K562 (cell line): Measurements from ENCODE around the gene RNF114. TPM values are rescaled to one million over a fixed set of nuclear protein-coding genes. Genes with fewer than 3 reads are reported as not detected.
A peak's percentile ranks its signal among the peaks of the same experiment; 100 is the strongest.

Experiments
- CBX8 ChIP-seq: fragments of 200-600 bp; sonication (generic); IDR thresholded peaks from 2 replicates; pipeline ENCODE4 v1.6.1; 2012; ENCODE audit warnings: borderline replicate concordance, mixed run types, low read depth, mild to moderate bottlenecking, moderate library complexity, mixed read lengths, low read length, control low read depth, inconsistent platforms; ENCODE audit not compliant: poor library complexity, severe bottlenecking; ENCODE audit errors: extremely low read depth
- MYC ChIP-seq, 2 experiments: fragments of 250-450 bp in 1 of 2; sonication (Bioruptor Pico) in 1 of 2; IDR thresholded peaks; 2 replicates each; pipeline versions ENCODE4 v1.5.1 to v1.6.1; 2012 to 2021; ENCODE audit warnings: low read depth in 2 of 2, borderline replicate concordance in 1 of 2, improper control_type of control experiment in 1 of 2, low read length in 1 of 2, mild to moderate bottlenecking in 1 of 2, moderate library complexity in 1 of 2
- NEUROD1 ChIP-seq: fragments of 150-350 bp; IDR thresholded peaks from 2 replicates; pipeline ENCODE4 v1.6.1; 2014; ENCODE audit warnings: borderline replicate concordance, low read length, low read depth; ENCODE audit not compliant: partially characterized antibody
- NRF1 ChIP-seq, 2 experiments: fragments of 450-650 bp; IDR thresholded peaks in 1 of 2; conservative IDR thresholded peaks in 1 of 2; 2 replicates each; pipeline ENCODE4 v1.6.1; 2014; ENCODE audit warnings: mild to moderate bottlenecking in 2 of 2
- PRMT5 ChIP-seq: sonication (generic); formaldehyde crosslinking; IDR thresholded peaks from 2 replicates; pipeline ENCODE4 v1.5.0; 2020; ENCODE audit warnings: missing genetic modification reagents
- TFE3 ChIP-seq: fragments of 450-650 bp; formaldehyde crosslinking; IDR thresholded peaks from 2 replicates; pipeline ENCODE4 v1.4.0; 2020; ENCODE audit warnings: mild to moderate bottlenecking, mixed read lengths
- WHSC1 ChIP-seq: IDR thresholded peaks from one replicate; pipeline ENCODE4 v1.6.1; 2012; ENCODE audit warnings: low read length, control low read depth, inconsistent platforms
- ZBTB26 ChIP-seq: fragments of 450-650 bp; formaldehyde crosslinking; IDR thresholded peaks from 2 replicates; pipeline ENCODE4 v1.4.0; 2022; ENCODE audit warnings: missing genetic modification characterization
- ZNF589 ChIP-seq: fragments of 200-800 bp; sonication (Bioruptor generic); IDR thresholded peaks from 2 replicates; pipeline ENCODE4 v1.6.1; 2016; ENCODE audit warnings: low read depth, missing genetic modification characterization, missing compliant biosample characterization
- polyA plus RNA-seq, 8 experiments: library from polyadenylated mRNA; depleted of rRNA in 4 of 8; stranded (reverse) in 5 of 8; unstranded in 3 of 8; fragments of >200 nt; fragmentation: Nextera tagmentation in 2 of 8; fragmentation: Illumina TruSeq in 1 of 8; extraction: Ambion mirVana in 2 of 8; extraction: Trizol in 1 of 8; gene quantifications; 2 replicates each; pipeline versions ENCODE4 v1.2.1 to v1.2.3, GENCODE V29; 2011 to 2014; ENCODE audit warnings: inconsistent platforms in 1 of 8, missing spikeins in 1 of 8
- total RNA-seq, 7 experiments: library from RNA; depleted of rRNA in 6 of 7; stranded (reverse); fragments of >200 nt in 6 of 7; fragmentation: Illumina TruSeq in 2 of 7; extraction: Trizol in 2 of 7; gene quantifications; 2 replicates each; pipeline versions ENCODE4 v1.2.1 to v1.2.3, GENCODE V29; 2011 to 2021; ENCODE audit warnings: low replicate concordance in 1 of 7
- TF ChIP-seq, protein P1 (sequence below): fragments of 450-650 bp; IDR thresholded peaks from 2 replicates; pipeline ENCODE4 v1.6.1; 2016; ENCODE audit warnings: low read depth
- TF ChIP-seq, protein P2 (sequence below): sonication (generic); formaldehyde crosslinking; IDR thresholded peaks from 2 replicates; pipeline ENCODE4 v1.8.0; 2022; ENCODE audit warnings: mild to moderate bottlenecking, missing genetic modification reagents

The RNF114 gene
- total and polyA plus RNA-seq, 9 of the 15 experiments (the other 6 are each of a cell fraction or from before 2014, with no cell fraction given) = 38.6 to 111 (median 62.6) TPM

DNA sequence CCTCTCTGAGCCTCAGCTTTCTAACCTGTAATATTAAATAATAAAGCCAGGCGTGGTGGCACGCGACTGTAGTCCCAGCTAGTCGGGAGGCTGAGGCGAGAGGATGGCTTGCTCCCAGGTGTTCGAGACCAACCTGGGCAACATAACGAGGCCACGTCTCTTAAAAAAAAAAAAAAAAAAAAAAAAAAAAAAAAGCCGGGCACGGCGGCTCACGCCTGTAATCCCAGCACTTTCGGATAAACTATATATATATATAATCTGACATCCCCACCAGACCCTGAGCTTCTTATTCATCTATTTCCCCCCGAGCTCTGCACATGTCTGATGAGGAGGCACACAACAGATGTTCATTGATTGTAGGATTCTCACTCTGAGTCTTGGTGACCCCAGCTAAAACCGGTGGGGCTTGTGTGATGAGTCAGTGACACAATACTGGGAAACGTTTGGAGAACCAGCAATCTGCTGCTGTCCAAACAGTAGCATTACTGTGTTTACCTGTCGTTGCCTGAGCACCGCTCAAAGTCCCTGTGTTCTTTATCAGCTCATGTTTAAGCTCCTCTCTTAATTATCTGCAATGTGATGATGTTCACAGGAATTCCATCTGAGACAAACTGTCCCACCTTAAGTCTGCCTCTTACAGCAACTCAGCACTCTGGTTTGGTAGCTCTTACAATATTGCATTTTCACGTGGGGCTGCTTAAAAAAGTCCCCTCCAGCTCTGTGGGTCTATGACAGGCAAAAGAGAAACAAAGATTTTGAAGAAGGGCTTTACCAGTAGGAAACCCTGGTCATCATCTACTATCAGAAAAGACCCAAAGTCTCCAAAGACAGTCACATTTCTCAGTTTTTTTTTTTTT is 19.8 kb upstream of the RNF114 start (continued):
- TF ChIP-seq, protein P1, sequence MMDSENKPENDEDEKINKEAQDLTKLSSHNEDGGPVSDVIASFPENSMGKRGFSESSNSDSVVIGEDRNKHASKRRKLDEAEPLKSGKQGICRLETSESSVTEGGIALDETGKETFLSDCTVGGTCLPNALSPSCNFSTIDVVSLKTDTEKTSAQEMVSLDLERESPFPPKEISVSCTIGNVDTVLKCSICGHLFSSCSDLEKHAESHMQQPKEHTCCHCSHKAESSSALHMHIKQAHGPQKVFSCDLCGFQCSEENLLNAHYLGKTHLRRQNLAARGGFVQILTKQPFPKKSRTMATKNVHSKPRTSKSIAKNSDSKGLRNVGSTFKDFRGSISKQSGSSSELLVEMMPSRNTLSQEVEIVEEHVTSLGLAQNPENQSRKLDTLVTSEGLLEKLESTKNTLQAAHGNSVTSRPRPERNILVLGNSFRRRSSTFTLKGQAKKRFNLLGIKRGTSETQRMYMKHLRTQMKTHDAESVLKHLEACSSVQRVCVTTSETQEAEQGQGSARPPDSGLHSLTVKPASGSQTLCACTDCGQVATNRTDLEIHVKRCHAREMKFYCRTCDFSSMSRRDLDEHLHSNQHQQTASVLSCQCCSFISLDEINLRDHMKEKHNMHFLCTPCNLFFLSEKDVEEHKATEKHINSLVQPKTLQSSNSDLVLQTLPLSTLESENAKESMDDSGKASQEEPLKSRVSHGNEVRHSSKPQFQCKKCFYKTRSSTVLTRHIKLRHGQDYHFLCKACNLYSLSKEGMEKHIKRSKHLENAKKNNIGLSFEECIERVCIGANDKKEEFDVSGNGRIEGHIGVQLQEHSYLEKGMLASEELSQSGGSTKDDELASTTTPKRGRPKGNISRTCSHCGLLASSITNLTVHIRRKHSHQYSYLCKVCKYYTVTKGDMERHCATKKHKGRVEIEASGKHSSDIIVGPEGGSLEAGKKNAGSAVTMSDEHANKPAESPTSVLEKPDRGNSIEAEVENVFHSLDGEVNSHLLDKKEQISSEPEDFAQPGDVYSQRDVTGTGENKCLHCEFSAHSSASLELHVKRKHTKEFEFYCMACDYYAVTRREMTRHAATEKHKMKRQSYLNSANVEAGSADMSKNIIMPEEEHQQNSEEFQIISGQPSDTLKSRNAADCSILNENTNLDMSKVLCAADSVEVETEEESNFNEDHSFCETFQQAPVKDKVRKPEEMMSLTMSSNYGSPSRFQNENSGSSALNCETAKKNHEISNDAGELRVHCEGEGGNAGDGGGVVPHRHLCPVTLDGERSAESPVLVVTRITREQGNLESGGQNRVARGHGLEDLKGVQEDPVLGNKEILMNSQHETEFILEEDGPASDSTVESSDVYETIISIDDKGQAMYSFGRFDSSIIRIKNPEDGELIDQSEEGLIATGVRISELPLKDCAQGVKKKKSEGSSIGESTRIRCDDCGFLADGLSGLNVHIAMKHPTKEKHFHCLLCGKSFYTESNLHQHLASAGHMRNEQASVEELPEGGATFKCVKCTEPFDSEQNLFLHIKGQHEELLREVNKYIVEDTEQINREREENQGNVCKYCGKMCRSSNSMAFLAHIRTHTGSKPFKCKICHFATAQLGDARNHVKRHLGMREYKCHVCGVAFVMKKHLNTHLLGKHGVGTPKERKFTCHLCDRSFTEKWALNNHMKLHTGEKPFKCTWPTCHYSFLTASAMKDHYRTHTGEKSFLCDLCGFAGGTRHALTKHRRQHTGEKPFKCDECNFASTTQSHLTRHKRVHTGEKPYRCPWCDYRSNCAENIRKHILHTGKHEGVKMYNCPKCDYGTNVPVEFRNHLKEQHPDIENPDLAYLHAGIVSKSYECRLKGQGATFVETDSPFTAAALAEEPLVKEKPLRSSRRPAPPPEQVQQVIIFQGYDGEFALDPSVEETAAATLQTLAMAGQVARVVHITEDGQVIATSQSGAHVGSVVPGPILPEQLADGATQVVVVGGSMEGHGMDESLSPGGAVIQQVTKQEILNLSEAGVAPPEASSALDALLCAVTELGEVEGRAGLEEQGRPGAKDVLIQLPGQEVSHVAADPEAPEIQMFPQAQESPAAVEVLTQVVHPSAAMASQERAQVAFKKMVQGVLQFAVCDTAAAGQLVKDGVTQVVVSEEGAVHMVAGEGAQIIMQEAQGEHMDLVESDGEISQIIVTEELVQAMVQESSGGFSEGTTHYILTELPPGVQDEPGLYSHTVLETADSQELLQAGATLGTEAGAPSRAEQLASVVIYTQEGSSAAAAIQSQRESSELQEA = peak; percentile 10; the same call in 1 of the 2 replicates
- TF ChIP-seq ZBTB26 (CRISPR knock-in tag) (no peak), ZNF589 (CRISPR knock-in tag) (peak; percentile 14; the same call in 1 of the 2 replicates), WHSC1 (no peak), MYC (IDR thresholded peaks at IDR 0.05; ENCODE audit: low read depth, low read length) (no peak), MYC (CRISPR knock-in tag; IDR thresholded peaks at IDR 0.05; ENCODE audit: borderline replicate concordance, low read depth) (no peak), PRMT5 (CRISPR knock-in tag) (no peak), CBX8 (no peak), TFE3 (no peak), NRF1 (conservative IDR thresholded peaks at IDR 0.05 in 1 of 2, IDR thresholded peaks at IDR 0.05 in 1 of 2) (0 out of 4 replicates have a peak, but pooled peaks of 1 of the 2 experiments have one; percentile 8), NEUROD1 (peak; percentile 11)
- TF ChIP-seq, protein P2, sequence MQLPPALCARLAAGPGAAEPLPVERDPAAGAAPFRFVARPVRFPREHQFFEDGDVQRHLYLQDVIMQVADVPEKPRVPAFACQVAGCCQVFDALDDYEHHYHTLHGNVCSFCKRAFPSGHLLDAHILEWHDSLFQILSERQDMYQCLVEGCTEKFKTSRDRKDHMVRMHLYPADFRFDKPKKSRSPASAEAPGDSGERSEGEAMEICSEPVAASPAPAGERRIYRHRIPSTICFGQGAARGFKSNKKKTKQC (CRISPR knock-in tag) = no peak
